T47D (cell line): ENCODE data around the gene WRNIP1.

Experiments
- DNase-seq, 2 experiments: peaks; one replicate each; pipeline versions ENCODE4 v3.0.0 to v3.0.0-alpha.2; 2011 to 2012; ENCODE audit warnings: low read depth in 1 of 2, low spot score in 1 of 2
- JUND ChIP-seq: IDR thresholded peaks from 2 replicates; pipeline ENCODE4 v1.6.1; 2012; ENCODE audit warnings: low read depth
- in situ Hi-C: cut with HindIII; loops from 2 replicates; pipeline ENCODE4 v1.10.0; 2016; ENCODE audit warnings: low sequenced_read_pairs, low pct_unique_long_range_greater_than_20kb

The WRNIP1 gene

GRCh38 chr6:2745246-2745645 lies 19.9 kb upstream of the WRNIP1 start:
- no peak for TF ChIP-seq JUND
- in situ Hi-C loops, result no loop called here
- DNase-seq, result no peak

GRCh38 chr6:2746557-2747061 lies 18.6 kb upstream of the WRNIP1 start:
- in situ Hi-C loops, result no loop called here
- no peak for TF ChIP-seq JUND
- DNase-seq, result no peak

- no peak for TF ChIP-seq JUND
- in situ Hi-C loops, result no loop called here
- no peak for DNase-seq
Observed at GRCh38 chr6:2748183-2748582, 17.0 kb upstream of the WRNIP1 start.

GRCh38 chr6:2749969-2750600 lies 15.1 kb upstream of the WRNIP1 start:
- DNase-seq, result peak in 1 of 2 experiments; percentile 65
- in situ Hi-C loops, result no loop called here
- TF ChIP-seq JUND, result no peak

GRCh38 chr6:2750832-2751231 lies 14.4 kb upstream of the WRNIP1 start, which contains the start of gene MYLK4:
MYLK4 (minus strand) TSS chr6:2750922; CDS start chr6:2749294, 1,628 bp downstream.
- in situ Hi-C loops, result no loop called here
- DNase-seq, result no peak
- TF ChIP-seq JUND, result no peak

GRCh38 chr6:2751871-2752270 lies 13.3 kb upstream of the WRNIP1 start:
- in situ Hi-C loops, result no loop called here
- no peak for TF ChIP-seq JUND
- DNase-seq, result no peak

GRCh38 chr6:2752477-2753109 lies 12.6 kb upstream of the WRNIP1 start:
- no peak for TF ChIP-seq JUND
- peak in 1 of 2 experiments; percentile 78 for DNase-seq
- in situ Hi-C loops, result no loop called here

GRCh38 chr6:2753110-2753489 lies 12.1 kb upstream of the WRNIP1 start:
- peak in 1 of 2 experiments; percentile 18 for DNase-seq
- in situ Hi-C loops, result no loop called here
- TF ChIP-seq JUND, result no peak

GRCh38 chr6:2753743-2754142 lies 11.4 kb upstream of the WRNIP1 start:
- TF ChIP-seq JUND, result no peak
- DNase-seq, result no peak
- in situ Hi-C loops, result no loop called here

- no peak for DNase-seq
- in situ Hi-C loops, result no loop called here
- TF ChIP-seq JUND, result no peak
Observed at GRCh38 chr6:2754393-2754792, 10.8 kb upstream of the WRNIP1 start.

GRCh38 chr6:2754911-2755310 lies 10.3 kb upstream of the WRNIP1 start:
- DNase-seq, result no peak
- in situ Hi-C loops, result no loop called here
- no peak for TF ChIP-seq JUND

- no peak for DNase-seq
- in situ Hi-C loops, result no loop called here
- TF ChIP-seq JUND, result no peak
Observed at GRCh38 chr6:2755456-2755855, 9.7 kb upstream of the WRNIP1 start.

- TF ChIP-seq JUND, result no peak
- in situ Hi-C loops, result no loop called here
- no peak for DNase-seq
Observed at GRCh38 chr6:2756241-2756640, 9.0 kb upstream of the WRNIP1 start.
